ENCODE measurements around the gene C19orf25. TPM values are rescaled to one million over a fixed set of nuclear protein-coding genes. Genes with fewer than 3 reads are reported as not detected.

Gene C19orf25
- total and polyA plus RNA-seq, 10 of the 15 experiments (the other 5 are each of a cell fraction or from before 2014, with no cell fraction given), result 1.2 to 67.0 (median 25.6) TPM

DNA sequence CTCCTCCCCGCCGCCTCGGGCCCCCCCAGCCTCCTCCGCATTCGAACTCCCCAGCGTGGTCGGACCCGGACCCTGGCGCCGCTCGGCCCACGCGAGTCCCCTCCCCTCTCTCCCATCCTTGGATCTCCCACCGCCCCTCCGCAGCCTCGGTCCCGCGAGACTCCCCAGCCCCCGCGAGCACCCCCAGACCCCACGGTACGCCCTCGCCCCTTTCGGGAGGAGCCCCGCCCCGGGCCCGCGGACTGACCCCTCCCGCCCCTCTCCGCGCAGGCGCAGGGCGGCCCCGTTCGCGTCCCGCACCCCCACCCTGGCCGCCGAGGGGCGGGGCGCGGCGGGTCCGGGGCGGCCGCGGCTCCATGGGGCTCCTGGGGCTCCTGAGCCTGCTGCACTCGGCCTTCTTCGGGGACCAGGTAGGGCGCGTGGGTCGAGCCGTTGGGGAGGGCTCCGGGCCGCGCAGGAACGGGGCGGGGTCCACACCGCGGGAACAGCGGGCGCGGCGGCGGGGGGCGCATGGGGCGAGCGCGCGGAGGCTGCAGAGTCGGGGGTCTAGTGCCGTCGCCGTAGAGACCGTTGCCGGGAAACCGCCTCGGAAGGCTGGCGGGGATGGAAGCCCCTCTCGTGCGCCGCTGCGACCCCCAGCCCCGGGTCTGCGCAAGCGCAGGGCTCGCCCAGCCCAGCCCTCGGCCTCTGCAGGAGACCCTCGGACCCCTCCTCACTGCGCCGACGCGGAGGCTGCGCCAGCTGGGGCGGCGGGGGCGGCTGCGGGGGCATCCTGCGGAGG, 32.9 kb downstream of the C19orf25 start:
- DNase-seq (ENCODE audit: low read depth, low spot score) (no peak), FAIRE-seq (no peak), ATAC-seq (no peak)
- POLR2A ChIA-PET, result no interaction called here
- H2AFZ ChIP-seq (ENCODE audit: control insufficient read depth, low read depth, low read length), result no peak overlapping the region
- H3K4me3 ChIP-seq, result no peak overlapping the region
- peaks cover 1% of the 10 kb centered on the region for H3K79me2 ChIP-seq (ENCODE audit: control insufficient read depth, insufficient read depth, low read length)
- in situ Hi-C loops (cut with MboI) (no loop called here), intact Hi-C loops (cut with micrococcal nuclease; ENCODE audit: unreplicated experiment) (no loop called here)
- H3K4me1 ChIP-seq (ENCODE audit: control insufficient read depth, insufficient read depth, low read length), result peaks cover 7% of the 10 kb centered on the region; the same call in 1 of the 2 replicates
- no peaks in the 10 kb centered on the region for H3K9me3 ChIP-seq (replicated peaks; ENCODE audit: control insufficient read depth, insufficient read depth, low read length)
- RAD21 ChIA-PET (ENCODE audit: unreplicated experiment), result no interaction called here
- SMC1A ChIA-PET (ENCODE audit: uncharacterized antibody, unreplicated experiment), result no interaction called here
- TF ChIP-seq, protein P1, sequence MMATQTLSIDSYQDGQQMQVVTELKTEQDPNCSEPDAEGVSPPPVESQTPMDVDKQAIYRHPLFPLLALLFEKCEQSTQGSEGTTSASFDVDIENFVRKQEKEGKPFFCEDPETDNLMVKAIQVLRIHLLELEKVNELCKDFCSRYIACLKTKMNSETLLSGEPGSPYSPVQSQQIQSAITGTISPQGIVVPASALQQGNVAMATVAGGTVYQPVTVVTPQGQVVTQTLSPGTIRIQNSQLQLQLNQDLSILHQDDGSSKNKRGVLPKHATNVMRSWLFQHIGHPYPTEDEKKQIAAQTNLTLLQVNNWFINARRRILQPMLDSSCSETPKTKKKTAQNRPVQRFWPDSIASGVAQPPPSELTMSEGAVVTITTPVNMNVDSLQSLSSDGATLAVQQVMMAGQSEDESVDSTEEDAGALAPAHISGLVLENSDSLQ (IDR thresholded peaks at IDR 0.05), result no peak
- H3K27me3 ChIP-seq (replicated peaks in 1 of 2; ENCODE audit: control insufficient read depth in 2 of 2, insufficient read depth in 2 of 2, low read length in 1 of 2), result peaks cover 10 to 14% of the 10 kb centered on the region in 2 experiments
- BruUV-seq (replicated peaks), result no TSS peak
- no peak overlapping the region for H3K4me2 ChIP-seq (ENCODE audit: control insufficient read depth, insufficient read depth)
- WGBS (ENCODE audit: insufficient coverage, insufficient replicate concordance, low lambda C conversion rate, missing lambda C conversion rate), result 5% methylated on average over 49 of the region's 99 CpGs
- H3K27ac ChIP-seq (ENCODE audit: control insufficient read depth, insufficient read depth), result no peak overlapping the region
- no peaks in the 10 kb centered on the region for H4K20me1 ChIP-seq (ENCODE audit: control insufficient read depth, insufficient read depth)
- peaks cover 9% of the 10 kb centered on the region in 2 experiments for H3K36me3 ChIP-seq (ENCODE audit: control insufficient read depth in 2 of 2, insufficient read depth in 2 of 2, low read length in 1 of 2)
- no peak overlapping the region for H3K9ac ChIP-seq (ENCODE audit: control insufficient read depth, insufficient read depth, low read length)
- CTCF ChIA-PET, result interaction anchor here (1.0 kb wide), 1 partner anchor 19 kb away, joined by 3 read pairs; no protein-coding TSS in a partner anchor

DNA sequence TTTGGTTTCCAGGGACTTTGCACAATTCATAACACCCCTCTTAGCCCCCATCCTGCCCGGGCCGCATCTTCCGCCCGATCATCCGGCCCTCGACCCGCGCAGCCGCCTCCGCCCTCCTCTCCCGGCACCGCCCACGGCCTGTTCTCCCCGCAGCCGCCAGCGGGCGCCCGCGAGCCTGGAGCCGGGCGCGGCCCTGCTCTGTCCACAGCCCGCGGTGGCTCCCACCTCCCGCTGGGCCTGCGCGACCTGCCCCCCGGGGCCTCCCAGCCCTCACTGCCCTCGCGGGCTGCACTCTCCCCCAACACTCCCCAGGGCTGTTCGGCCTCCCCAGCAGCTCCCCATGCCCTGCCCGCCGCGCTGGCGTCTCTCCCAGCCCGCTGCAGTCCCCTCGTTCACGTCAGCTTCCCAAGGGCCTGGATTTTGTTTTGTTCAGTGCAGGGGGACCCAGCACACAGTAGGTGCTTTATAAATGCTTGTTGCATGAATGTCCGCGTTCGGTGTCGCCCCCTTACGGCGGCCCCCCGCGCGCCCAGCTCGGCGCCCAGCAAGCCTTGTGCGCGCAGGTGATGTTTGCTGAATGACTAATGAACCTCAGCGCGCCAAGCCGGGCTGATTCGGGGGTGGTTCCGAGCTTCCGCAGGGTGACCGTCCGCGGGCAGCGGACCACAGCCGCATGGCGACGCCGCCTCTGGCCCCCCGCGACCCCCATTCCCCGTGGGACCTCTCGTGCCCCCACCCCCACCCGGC, 33.7 kb downstream of the C19orf25 start:
- no TSS peak for BruUV-seq (replicated peaks)
- POLR2A ChIA-PET, result no interaction called here
- TF ChIP-seq, protein P2, sequence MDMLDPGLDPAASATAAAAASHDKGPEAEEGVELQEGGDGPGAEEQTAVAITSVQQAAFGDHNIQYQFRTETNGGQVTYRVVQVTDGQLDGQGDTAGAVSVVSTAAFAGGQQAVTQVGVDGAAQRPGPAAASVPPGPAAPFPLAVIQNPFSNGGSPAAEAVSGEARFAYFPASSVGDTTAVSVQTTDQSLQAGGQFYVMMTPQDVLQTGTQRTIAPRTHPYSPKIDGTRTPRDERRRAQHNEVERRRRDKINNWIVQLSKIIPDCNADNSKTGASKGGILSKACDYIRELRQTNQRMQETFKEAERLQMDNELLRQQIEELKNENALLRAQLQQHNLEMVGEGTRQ (IDR thresholded peaks at IDR 0.05; ENCODE audit: borderline replicate concordance, low read depth, low read length), result no peak
- no peak; the same call in 1 of the 2 replicates for TF ChIP-seq RCOR1 (conservative IDR thresholded peaks at IDR 0.05; ENCODE audit: low read depth, low read length)
- TF ChIP-seq ZNF622 (IDR thresholded peaks at IDR 0.05), result no peak
- TF ChIP-seq SIN3A (IDR thresholded peaks at IDR 0.05; ENCODE audit: low read depth, low read length), result no peak
- TF ChIP-seq BRCA1 (IDR thresholded peaks at IDR 0.05; ENCODE audit: low read depth, low read length), result no peak
- no peak for TF ChIP-seq HDAC2 (IDR thresholded peaks at IDR 0.05)
- TF ChIP-seq, protein P3, sequence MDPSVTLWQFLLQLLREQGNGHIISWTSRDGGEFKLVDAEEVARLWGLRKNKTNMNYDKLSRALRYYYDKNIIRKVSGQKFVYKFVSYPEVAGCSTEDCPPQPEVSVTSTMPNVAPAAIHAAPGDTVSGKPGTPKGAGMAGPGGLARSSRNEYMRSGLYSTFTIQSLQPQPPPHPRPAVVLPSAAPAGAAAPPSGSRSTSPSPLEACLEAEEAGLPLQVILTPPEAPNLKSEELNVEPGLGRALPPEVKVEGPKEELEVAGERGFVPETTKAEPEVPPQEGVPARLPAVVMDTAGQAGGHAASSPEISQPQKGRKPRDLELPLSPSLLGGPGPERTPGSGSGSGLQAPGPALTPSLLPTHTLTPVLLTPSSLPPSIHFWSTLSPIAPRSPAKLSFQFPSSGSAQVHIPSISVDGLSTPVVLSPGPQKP (IDR thresholded peaks at IDR 0.05; ENCODE audit: low read depth, low read length), result peak; percentile 56; the same call in 1 of the 2 replicates
- TF ChIP-seq IKZF2 (IDR thresholded peaks at IDR 0.05), result no peak
- TF ChIP-seq, protein P4, sequence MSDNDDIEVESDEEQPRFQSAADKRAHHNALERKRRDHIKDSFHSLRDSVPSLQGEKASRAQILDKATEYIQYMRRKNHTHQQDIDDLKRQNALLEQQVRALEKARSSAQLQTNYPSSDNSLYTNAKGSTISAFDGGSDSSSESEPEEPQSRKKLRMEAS (IDR thresholded peaks at IDR 0.05; ENCODE audit: low read depth, low read length), result no peak
- TF ChIP-seq SMAD1 (IDR thresholded peaks at IDR 0.05; ENCODE audit: low read depth, partially characterized antibody), result no peak
- TF ChIP-seq SMC3 (IDR thresholded peaks at IDR 0.05; ENCODE audit: borderline replicate concordance, low read length), result peak; percentile 43; the same call in 1 of the 2 replicates

More for the DNA sequence above, 33.7 kb downstream of the C19orf25 start:
- intact Hi-C loops (cut with micrococcal nuclease; ENCODE audit: unreplicated experiment), result no loop called here
- SMC1A ChIA-PET (ENCODE audit: uncharacterized antibody, unreplicated experiment), result interaction anchor here (1.2 kb wide), 1 partner anchor 321 kb away, joined by 3 read pairs; no protein-coding TSS in a partner anchor
- DNase-seq (ENCODE audit: low read depth, low spot score) (no peak), FAIRE-seq (no peak), ATAC-seq (peak; percentile 94)
- no peaks in the 10 kb centered on the region for H3K9me3 ChIP-seq (replicated peaks; ENCODE audit: control insufficient read depth, insufficient read depth, low read length)
- H3K36me3 ChIP-seq (ENCODE audit: control insufficient read depth in 2 of 2, insufficient read depth in 2 of 2, low read length in 1 of 2), result peaks cover 14 to 16% of the 10 kb centered on the region in 2 experiments
- H4K20me1 ChIP-seq (ENCODE audit: control insufficient read depth, insufficient read depth), result no peaks in the 10 kb centered on the region
- H3K4me2 ChIP-seq (ENCODE audit: control insufficient read depth, insufficient read depth), result peak overlapping the region; percentile 86
- H2AFZ ChIP-seq (ENCODE audit: control insufficient read depth, low read depth, low read length), result peak overlapping the region; percentile 41
- CTCF ChIA-PET, result interaction anchor here (0.7 to 2.5 kb wide), 5 partner anchors 13 to 201 kb away, joined by 3 to 11 read pairs (median 4); no protein-coding TSS in a partner anchor
- H3K4me3 ChIP-seq, result peak overlapping the region; percentile 47
- H3K27ac ChIP-seq (ENCODE audit: control insufficient read depth, insufficient read depth), result no peak overlapping the region
- WGBS (ENCODE audit: insufficient coverage, insufficient replicate concordance, low lambda C conversion rate, missing lambda C conversion rate), result 2% methylated on average over 48 of the region's 70 CpGs
- peak overlapping the region; percentile 44; the same call in 1 of the 2 replicates for H3K9ac ChIP-seq (ENCODE audit: control insufficient read depth, insufficient read depth, low read length)
- H3K79me2 ChIP-seq (ENCODE audit: control insufficient read depth, insufficient read depth, low read length), result peaks cover 9% of the 10 kb centered on the region
- peaks cover 7% of the 10 kb centered on the region for H3K4me1 ChIP-seq (ENCODE audit: control insufficient read depth, insufficient read depth, low read length)
- H3K27me3 ChIP-seq (replicated peaks in 1 of 2; ENCODE audit: control insufficient read depth in 2 of 2, insufficient read depth in 2 of 2, low read length in 1 of 2), result peaks cover 4 to 9% of the 10 kb centered on the region in 2 experiments; a peak in 3 of 4 replicates
- in situ Hi-C loops (cut with MboI), result no loop called here
- RAD21 ChIA-PET (ENCODE audit: unreplicated experiment), result no interaction called here

Data from GM12878 (cell line).